WTC11 (cell line): Measurements from ENCODE around the gene MTHFD1L.

Source experiments
- ATF3 ChIP-seq: sonication (generic); formaldehyde crosslinking; conservative IDR thresholded peaks from 2 replicates; pipeline ENCODE4 v1.8.1; 2022; ENCODE audit warnings: mild to moderate bottlenecking, missing genetic modification reagents
- CREB1 ChIP-seq: sonication (generic); formaldehyde crosslinking; IDR thresholded peaks from 2 replicates; pipeline ENCODE4 v1.8.0; 2023; ENCODE audit warnings: mild to moderate bottlenecking, missing genetic modification reagents
- TCF7 ChIP-seq: sonication (generic); formaldehyde crosslinking; IDR thresholded peaks from 2 replicates; pipeline ENCODE4 v1.8.0; 2022; ENCODE audit warnings: mild to moderate bottlenecking, low read depth, missing genetic modification reagents, moderate library complexity
- TF ChIP-seq, protein P1 (sequence below): fragments of 200-600 bp; IDR thresholded peaks from 2 replicates; pipeline ENCODE4 v1.8.0; 2022; ENCODE audit warnings: antibody characterized with exemption

- no peak for TF ChIP-seq CREB1 (CRISPR knock-in tag)
- TF ChIP-seq ATF3 = no peak
- no peak for TF ChIP-seq TCF7 (CRISPR knock-in tag)
- TF ChIP-seq, protein P1, sequence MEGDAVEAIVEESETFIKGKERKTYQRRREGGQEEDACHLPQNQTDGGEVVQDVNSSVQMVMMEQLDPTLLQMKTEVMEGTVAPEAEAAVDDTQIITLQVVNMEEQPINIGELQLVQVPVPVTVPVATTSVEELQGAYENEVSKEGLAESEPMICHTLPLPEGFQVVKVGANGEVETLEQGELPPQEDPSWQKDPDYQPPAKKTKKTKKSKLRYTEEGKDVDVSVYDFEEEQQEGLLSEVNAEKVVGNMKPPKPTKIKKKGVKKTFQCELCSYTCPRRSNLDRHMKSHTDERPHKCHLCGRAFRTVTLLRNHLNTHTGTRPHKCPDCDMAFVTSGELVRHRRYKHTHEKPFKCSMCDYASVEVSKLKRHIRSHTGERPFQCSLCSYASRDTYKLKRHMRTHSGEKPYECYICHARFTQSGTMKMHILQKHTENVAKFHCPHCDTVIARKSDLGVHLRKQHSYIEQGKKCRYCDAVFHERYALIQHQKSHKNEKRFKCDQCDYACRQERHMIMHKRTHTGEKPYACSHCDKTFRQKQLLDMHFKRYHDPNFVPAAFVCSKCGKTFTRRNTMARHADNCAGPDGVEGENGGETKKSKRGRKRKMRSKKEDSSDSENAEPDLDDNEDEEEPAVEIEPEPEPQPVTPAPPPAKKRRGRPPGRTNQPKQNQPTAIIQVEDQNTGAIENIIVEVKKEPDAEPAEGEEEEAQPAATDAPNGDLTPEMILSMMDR = no peak
These were observed 223.1 kb downstream of the MTHFD1L start for GRCh38 chr6:151088599-151088935.
